Neural progenitor cell (in vitro differentiated cells): ENCODE data around the gene SLC4A1AP. TPM values are rescaled to one million over a fixed set of nuclear protein-coding genes. Genes with fewer than 3 reads are reported as not detected.

ENCODE experiments used
- DNase-seq: peaks from one replicate; pipeline ENCODE4 v3.0.0-alpha.2; 2016; ENCODE audit warnings: low spot score
- H2AFZ ChIP-seq: fragments of 200-600 bp; sonication (generic); replicated peaks from 2 replicates; pipeline ENCODE4 v1.6.1; 2016; ENCODE audit warnings: antibody characterized with exemption
- H3F3A ChIP-seq: fragments of 200-600 bp; sonication (generic); 2 replicates; pipeline ENCODE4 v1.6.1; 2016; ENCODE audit warnings: antibody characterized with exemption, low read depth
- H3K27ac ChIP-seq: fragments of 200-600 bp; sonication (generic); 2 replicates; pipeline ENCODE4 v1.5.1; 2016; ENCODE audit warnings: mild to moderate bottlenecking
- H3K27me3 ChIP-seq: fragments of 200-600 bp; sonication (generic); 2 replicates; pipeline ENCODE4 v1.6.1; 2016; ENCODE audit warnings: mild to moderate bottlenecking, moderate library complexity
- H3K36me3 ChIP-seq: fragments of 200-600 bp; sonication (generic); 2 replicates; pipeline ENCODE4 v1.5.1; 2016
- H3K4me1 ChIP-seq: fragments of 200-600 bp; sonication (generic); 2 replicates; pipeline ENCODE4 v1.6.1; 2016; ENCODE audit warnings: mixed run types
- H3K4me2 ChIP-seq: fragments of 200-600 bp; sonication (generic); 2 replicates; pipeline ENCODE4 v1.6.1; 2016
- H3K4me3 ChIP-seq: fragments of 200-600 bp; sonication (generic); 2 replicates; pipeline ENCODE4 v1.5.1; 2016
- H3K79me2 ChIP-seq: fragments of 200-600 bp; sonication (generic); 2 replicates; pipeline ENCODE4 v1.6.1; 2016; ENCODE audit warnings: low read depth
- H3K9ac ChIP-seq: fragments of 200-600 bp; sonication (generic); 2 replicates; pipeline ENCODE4 v1.6.1; 2016
- H3K9me3 ChIP-seq: fragments of 200-600 bp; sonication (generic); 2 replicates; pipeline ENCODE4 v1.5.1; 2016; ENCODE audit warnings: low read depth
- H4K20me1 ChIP-seq: fragments of 200-600 bp; sonication (generic); 2 replicates; pipeline ENCODE4 v1.6.1; 2016; ENCODE audit warnings: low read depth
- H3K27ac Mint-ChIP-seq: 3 replicates; pipeline ENCODE4 v1.8.0; 2021; ENCODE audit warnings: mixed read lengths
- H3K27me3 Mint-ChIP-seq: 2 replicates; pipeline ENCODE4 v1.8.0; 2022; ENCODE audit warnings: low read depth, mild to moderate bottlenecking, inconsistent platforms, moderate library complexity, mixed read lengths; ENCODE audit not compliant: insufficient read depth
- H3K36me3 Mint-ChIP-seq: 3 replicates; pipeline ENCODE4 v1.8.0; 2021; ENCODE audit warnings: mixed read lengths
- H3K4me1 Mint-ChIP-seq: 3 replicates; pipeline ENCODE4 v1.8.0; 2021; ENCODE audit warnings: mixed read lengths
- H3K4me3 Mint-ChIP-seq: 3 replicates; pipeline ENCODE4 v1.8.0; 2021; ENCODE audit warnings: mild to moderate bottlenecking, moderate library complexity, mixed read lengths
- H3K9me3 Mint-ChIP-seq: 3 replicates; pipeline ENCODE4 v1.8.0; 2020; ENCODE audit warnings: mixed read lengths
- CTCF ChIP-seq: fragments of 200-600 bp; sonication (generic); IDR thresholded peaks from 2 replicates; pipeline ENCODE4 v1.5.1; 2017; ENCODE audit warnings: antibody characterized with exemption, mild to moderate bottlenecking
- EZH2 ChIP-seq: fragments of 200-600 bp; sonication (generic); IDR thresholded peaks from 2 replicates; pipeline ENCODE4 v1.6.1; 2017; ENCODE audit warnings: antibody characterized with exemption, mild to moderate bottlenecking, moderate library complexity
- EZH2phosphoT487 ChIP-seq: fragments of 200-600 bp; sonication (generic); IDR thresholded peaks from 2 replicates; pipeline ENCODE4 v1.6.1; 2017; ENCODE audit warnings: antibody characterized with exemption
- total RNA-seq: library from RNA; depleted of rRNA; stranded (reverse); fragments of >200 nt; gene quantifications from 2 replicates; pipeline ENCODE4 v1.2.3, GENCODE V29; 2015; ENCODE audit warnings: low replicate concordance

The SLC4A1AP gene
- total RNA-seq, 1 donor from 2014 or later: 32.2 TPM

GRCh38 chr2:27638709-27639108, 25.0 kb upstream of the SLC4A1AP start:
- Histone ChIP-seq H3K79me2 (no peaks in the 10 kb centered on the region), H4K20me1 (peaks cover 6% of the 10 kb centered on the region), H3K4me2 (no peak overlapping the region), H3K9ac (no peak overlapping the region), H2AFZ (no peak overlapping the region), H3K4me3 (no peak overlapping the region), H3K27me3 (no peaks in the 10 kb centered on the region), H3K27ac (no peak overlapping the region), H3K4me1 (no peaks in the 10 kb centered on the region), H3K36me3 (peaks cover 12% of the 10 kb centered on the region), H3F3A (peaks cover 3% of the 10 kb centered on the region), H3K9me3 (no peaks in the 10 kb centered on the region)
- Mint-ChIP-seq H3K9me3 (no peaks in the 10 kb centered on the region), H3K27me3 (no peaks in the 10 kb centered on the region), H3K4me1 (no peaks in the 10 kb centered on the region), H3K4me3 (no peak overlapping the region), H3K27ac (no peak overlapping the region), H3K36me3 (peaks cover 14% of the 10 kb centered on the region)
- DNase-seq: no peak
- TF ChIP-seq EZH2 (no peak), EZH2phosphoT487 (no peak), CTCF (no peak)

GRCh38 chr2:27640722-27641245, 22.9 kb upstream of the SLC4A1AP start:
- H3K27ac Mint-ChIP-seq: no peak overlapping the region
- H3K27me3 Mint-ChIP-seq: no peaks in the 10 kb centered on the region
- no peak overlapping the region for H3K4me3 ChIP-seq
- no peak overlapping the region for H3K9ac ChIP-seq
- H3K79me2 ChIP-seq: no peaks in the 10 kb centered on the region
- H3K27ac ChIP-seq: no peak overlapping the region
- no peaks in the 10 kb centered on the region for H3K9me3 ChIP-seq
- H3K4me1 Mint-ChIP-seq: no peaks in the 10 kb centered on the region
- peaks cover 6% of the 10 kb centered on the region for H4K20me1 ChIP-seq
- no peaks in the 10 kb centered on the region for H3K27me3 ChIP-seq
- TF ChIP-seq CTCF (no peak), EZH2 (no peak), EZH2phosphoT487 (no peak)
- H3K4me3 Mint-ChIP-seq: no peak overlapping the region
- peaks cover 3% of the 10 kb centered on the region for H3K36me3 Mint-ChIP-seq
- no peak for DNase-seq
- H3K4me2 ChIP-seq: no peak overlapping the region
- no peaks in the 10 kb centered on the region for H3K4me1 ChIP-seq
- H2AFZ ChIP-seq: no peak overlapping the region
- H3F3A ChIP-seq: peaks cover 3% of the 10 kb centered on the region
- H3K9me3 Mint-ChIP-seq: no peaks in the 10 kb centered on the region
- peaks cover 12% of the 10 kb centered on the region for H3K36me3 ChIP-seq

GRCh38 chr2:27645197-27645596, 18.5 kb upstream of the SLC4A1AP start:
- Histone ChIP-seq H3K9ac (no peak overlapping the region), H3K79me2 (no peaks in the 10 kb centered on the region), H3K4me1 (no peaks in the 10 kb centered on the region), H2AFZ (no peak overlapping the region), H3F3A (peaks cover 3% of the 10 kb centered on the region), H3K27ac (no peak overlapping the region), H3K9me3 (no peaks in the 10 kb centered on the region), H3K4me3 (no peak overlapping the region), H3K27me3 (no peaks in the 10 kb centered on the region), H3K36me3 (peaks cover 8% of the 10 kb centered on the region), H4K20me1 (peaks cover 3% of the 10 kb centered on the region), H3K4me2 (no peak overlapping the region)
- H3K27me3 Mint-ChIP-seq: no peaks in the 10 kb centered on the region
- no peaks in the 10 kb centered on the region for H3K9me3 Mint-ChIP-seq
- H3K4me1 Mint-ChIP-seq: no peaks in the 10 kb centered on the region
- H3K27ac Mint-ChIP-seq: no peak overlapping the region
- TF ChIP-seq EZH2phosphoT487 (no peak), EZH2 (no peak), CTCF (no peak)
- DNase-seq: no peak
- no peak overlapping the region for H3K4me3 Mint-ChIP-seq
- peaks cover 8% of the 10 kb centered on the region for H3K36me3 Mint-ChIP-seq
